Loucy (cell line): ENCODE data around the gene EBPL.

Experiments used
- H2AFZ ChIP-seq: fragments of 200-600 bp; sonication (generic); 2 replicates; pipeline ENCODE4 v1.6.0; 2016; ENCODE audit warnings: antibody characterized with exemption, mild to moderate bottlenecking, low read length, moderate library complexity
- H3F3A ChIP-seq: fragments of 200-600 bp; 2 replicates; pipeline ENCODE4 v1.6.0; 2016; ENCODE audit warnings: antibody characterized with exemption, low read depth, mild to moderate bottlenecking
- H3K27me3 ChIP-seq: fragments of 200-600 bp; sonication (generic); 2 replicates; pipeline ENCODE4 v1.6.1; 2014; ENCODE audit warnings: low read length, mild to moderate bottlenecking; ENCODE audit not compliant: insufficient read depth, poor library complexity, severe bottlenecking
- H3K36me3 ChIP-seq: fragments of 200-600 bp; sonication (generic); 2 replicates; pipeline ENCODE4 v1.6.1; 2016; ENCODE audit warnings: low read length; ENCODE audit not compliant: insufficient read depth
- H3K4me1 ChIP-seq: fragments of 200-600 bp; sonication (generic); 2 replicates; pipeline ENCODE4 v1.5.1; 2014; ENCODE audit warnings: low read length, mild to moderate bottlenecking; ENCODE audit not compliant: insufficient read depth, poor library complexity, severe bottlenecking
- H3K4me2 ChIP-seq: fragments of 200-600 bp; sonication (generic); 2 replicates; pipeline ENCODE4 v1.6.0; 2014; ENCODE audit warnings: antibody characterized with exemption, low read length, low read depth, mild to moderate bottlenecking; ENCODE audit not compliant: poor library complexity, severe bottlenecking
- H3K4me3 ChIP-seq: fragments of 200-600 bp; sonication (generic); 2 replicates; pipeline ENCODE4 v1.5.1; 2014; ENCODE audit warnings: low read length, mild to moderate bottlenecking, mixed read lengths; ENCODE audit not compliant: poor library complexity, severe bottlenecking
- H3K79me2 ChIP-seq: fragments of 200-600 bp; sonication (generic); 2 replicates; pipeline ENCODE4 v1.6.1; 2014; ENCODE audit warnings: low read length; ENCODE audit not compliant: insufficient read depth
- H3K9ac ChIP-seq: fragments of 200-600 bp; sonication (generic); 2 replicates; pipeline ENCODE4 v1.6.0; 2014; ENCODE audit warnings: mild to moderate bottlenecking, low read depth, low read length, moderate library complexity; ENCODE audit not compliant: poor library complexity, severe bottlenecking
- H3K9me2 ChIP-seq: fragments of 200-600 bp; sonication (generic); replicated peaks from 2 replicates; pipeline ENCODE4 v1.6.1; 2016; ENCODE audit warnings: low read depth, low read length, mixed read lengths
- H3K9me3 ChIP-seq: fragments of 200-600 bp; sonication (generic); 2 replicates; pipeline ENCODE4 v1.6.1; 2014; ENCODE audit warnings: mild to moderate bottlenecking, antibody characterized with exemption, low read length, low read depth; ENCODE audit not compliant: insufficient read depth
- H4K20me1 ChIP-seq: fragments of 200-600 bp; sonication (generic); 2 replicates; pipeline ENCODE4 v1.6.0; 2014; ENCODE audit warnings: antibody characterized with exemption, low read length, mild to moderate bottlenecking; ENCODE audit not compliant: insufficient read depth, poor library complexity, severe bottlenecking
- EZH2phosphoT487 ChIP-seq: fragments of 200-600 bp; IDR thresholded peaks from 2 replicates; pipeline ENCODE4 v1.6.1; 2018; ENCODE audit warnings: antibody characterized with exemption, mild to moderate bottlenecking, moderate library complexity, borderline replicate concordance
- TF ChIP-seq, protein P1 (sequence below): fragments of 200-600 bp; sonication (generic); conservative IDR thresholded peaks from 2 replicates; pipeline ENCODE4 v1.5.1; 2014; ENCODE audit warnings: mild to moderate bottlenecking, antibody characterized with exemption, low read length

EBPL gene

DNA sequence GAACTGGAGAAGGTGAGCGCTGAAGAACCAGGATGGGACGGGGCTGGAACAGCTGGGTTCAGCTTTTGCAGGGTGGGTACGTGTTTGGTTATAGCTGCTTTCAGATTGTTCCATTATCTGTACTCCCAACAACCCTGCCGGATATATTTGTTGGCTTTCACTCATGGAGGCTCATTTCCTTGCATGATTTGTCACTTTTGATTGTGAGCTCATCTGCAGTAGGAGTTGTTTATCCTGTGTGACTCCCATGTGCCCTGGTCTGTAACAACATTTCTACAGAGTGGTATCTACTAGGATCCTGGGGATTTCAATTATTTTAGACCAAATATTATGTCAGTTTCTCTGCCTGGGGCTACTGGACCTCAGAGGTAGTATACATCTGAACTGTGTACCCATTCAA, 57.6 kb downstream of the EBPL start:
- no peaks in the 10 kb centered on the region for H3K79me2 ChIP-seq
- H2AFZ ChIP-seq: no peak overlapping the region
- no peaks in the 10 kb centered on the region for H3K9me2 ChIP-seq
- H3K27me3 ChIP-seq: no peaks in the 10 kb centered on the region
- TF ChIP-seq, protein P1, sequence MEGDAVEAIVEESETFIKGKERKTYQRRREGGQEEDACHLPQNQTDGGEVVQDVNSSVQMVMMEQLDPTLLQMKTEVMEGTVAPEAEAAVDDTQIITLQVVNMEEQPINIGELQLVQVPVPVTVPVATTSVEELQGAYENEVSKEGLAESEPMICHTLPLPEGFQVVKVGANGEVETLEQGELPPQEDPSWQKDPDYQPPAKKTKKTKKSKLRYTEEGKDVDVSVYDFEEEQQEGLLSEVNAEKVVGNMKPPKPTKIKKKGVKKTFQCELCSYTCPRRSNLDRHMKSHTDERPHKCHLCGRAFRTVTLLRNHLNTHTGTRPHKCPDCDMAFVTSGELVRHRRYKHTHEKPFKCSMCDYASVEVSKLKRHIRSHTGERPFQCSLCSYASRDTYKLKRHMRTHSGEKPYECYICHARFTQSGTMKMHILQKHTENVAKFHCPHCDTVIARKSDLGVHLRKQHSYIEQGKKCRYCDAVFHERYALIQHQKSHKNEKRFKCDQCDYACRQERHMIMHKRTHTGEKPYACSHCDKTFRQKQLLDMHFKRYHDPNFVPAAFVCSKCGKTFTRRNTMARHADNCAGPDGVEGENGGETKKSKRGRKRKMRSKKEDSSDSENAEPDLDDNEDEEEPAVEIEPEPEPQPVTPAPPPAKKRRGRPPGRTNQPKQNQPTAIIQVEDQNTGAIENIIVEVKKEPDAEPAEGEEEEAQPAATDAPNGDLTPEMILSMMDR: no peak
- no peak for TF ChIP-seq EZH2phosphoT487
- H4K20me1 ChIP-seq: no peaks in the 10 kb centered on the region
- no peaks in the 10 kb centered on the region for H3F3A ChIP-seq
- no peak overlapping the region for H3K4me3 ChIP-seq
- no peaks in the 10 kb centered on the region for H3K36me3 ChIP-seq
- no peak overlapping the region for H3K9ac ChIP-seq
- H3K4me2 ChIP-seq: no peak overlapping the region
- H3K4me1 ChIP-seq: no peaks in the 10 kb centered on the region
- no peaks in the 10 kb centered on the region for H3K9me3 ChIP-seq

DNA sequence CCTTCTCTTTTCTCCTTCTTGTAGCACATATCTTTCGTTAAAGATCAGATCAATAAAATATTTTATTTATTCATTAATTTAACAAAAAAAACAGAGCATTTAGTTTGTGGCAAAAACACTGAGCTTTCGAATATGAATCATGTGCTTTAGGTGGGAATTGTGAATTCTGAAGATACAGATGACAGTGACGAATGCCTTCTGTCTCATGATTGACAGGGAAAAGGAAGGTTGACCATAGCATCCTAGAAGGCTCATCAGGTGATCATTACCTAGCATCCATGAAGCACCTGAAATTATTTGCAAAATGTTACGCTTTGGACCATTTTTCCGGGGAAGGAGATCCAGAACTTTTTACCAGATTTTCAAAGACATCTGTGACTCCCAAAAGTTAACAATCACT, 59.1 kb downstream of the EBPL start:
- no peaks in the 10 kb centered on the region for H3K36me3 ChIP-seq
- no peak overlapping the region for H3K4me3 ChIP-seq
- H3K27me3 ChIP-seq: no peaks in the 10 kb centered on the region
- no peaks in the 10 kb centered on the region for H3K79me2 ChIP-seq
- no peaks in the 10 kb centered on the region for H3K4me1 ChIP-seq
- no peak overlapping the region for H2AFZ ChIP-seq
- no peaks in the 10 kb centered on the region for H3K9me3 ChIP-seq
- no peaks in the 10 kb centered on the region for H3K9me2 ChIP-seq
- H3F3A ChIP-seq: no peaks in the 10 kb centered on the region
- H3K9ac ChIP-seq: no peak overlapping the region
- TF ChIP-seq EZH2phosphoT487: no peak
- TF ChIP-seq, protein P1: no peak
- H3K4me2 ChIP-seq: no peak overlapping the region
- H4K20me1 ChIP-seq: no peaks in the 10 kb centered on the region

DNA sequence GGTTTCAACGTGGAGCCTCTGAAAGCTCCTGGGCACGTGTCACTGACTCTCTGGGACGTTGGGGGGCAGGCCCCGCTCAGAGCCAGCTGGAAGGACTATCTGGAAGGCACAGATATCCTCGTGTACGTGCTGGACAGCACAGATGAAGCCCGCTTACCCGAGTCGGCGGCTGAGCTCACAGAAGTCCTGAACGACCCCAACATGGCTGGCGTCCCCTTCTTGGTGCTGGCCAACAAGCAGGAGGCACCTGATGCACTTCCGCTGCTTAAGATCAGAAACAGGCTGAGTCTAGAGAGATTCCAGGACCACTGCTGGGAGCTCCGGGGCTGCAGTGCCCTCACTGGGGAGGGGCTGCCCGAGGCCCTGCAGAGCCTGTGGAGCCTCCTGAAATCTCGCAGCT, 60.7 kb downstream of the EBPL start:
- Histone ChIP-seq H2AFZ (no peak overlapping the region), H3K79me2 (no peaks in the 10 kb centered on the region), H3K4me2 (no peak overlapping the region), H3K27me3 (no peaks in the 10 kb centered on the region), H3K9ac (no peak overlapping the region), H3K9me3 (no peaks in the 10 kb centered on the region), H4K20me1 (no peaks in the 10 kb centered on the region), H3K36me3 (no peaks in the 10 kb centered on the region), H3K9me2 (no peaks in the 10 kb centered on the region), H3F3A (no peaks in the 10 kb centered on the region), H3K4me3 (no peak overlapping the region), H3K4me1 (no peaks in the 10 kb centered on the region)
- TF ChIP-seq, protein P1: no peak
- no peak for TF ChIP-seq EZH2phosphoT487
